Hepatocyte (in vitro differentiated cells): ENCODE measurements around the gene EPHB4.

Source experiments
- EZH2phosphoT487 ChIP-seq: fragments of 200-600 bp; sonication (generic); IDR thresholded peaks from one replicate; pipeline ENCODE4 v1.6.1; 2018; ENCODE audit warnings: antibody characterized with exemption, mild to moderate bottlenecking, low read depth, moderate library complexity; ENCODE audit not compliant: unreplicated experiment, severe bottlenecking
- TF ChIP-seq, protein P1 (sequence below): fragments of 200-600 bp; sonication (generic); IDR thresholded peaks from 2 replicates; pipeline ENCODE4 v1.5.1; 2016; ENCODE audit warnings: antibody characterized with exemption, mild to moderate bottlenecking; ENCODE audit not compliant: poor library complexity

DNA sequence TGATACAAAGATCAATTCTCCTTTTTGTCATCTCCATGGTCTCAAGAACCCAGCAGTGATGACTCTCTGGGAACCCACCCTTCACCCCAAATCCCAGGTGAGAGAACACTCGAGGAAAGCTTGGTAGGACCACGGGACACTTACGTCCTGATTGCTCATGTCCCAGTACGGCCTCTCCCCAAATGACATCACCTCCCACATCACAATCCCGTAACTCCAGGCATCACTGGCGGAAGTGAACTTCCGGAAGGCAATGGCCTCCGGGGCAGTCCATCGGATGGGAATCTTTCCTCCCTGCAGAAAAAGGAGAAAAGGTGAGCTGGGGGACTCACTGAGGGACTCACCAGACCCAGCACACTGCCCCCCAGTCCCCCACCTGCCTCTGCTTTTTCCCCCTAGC is 21.0 kb downstream of the EPHB4 start:
- TF ChIP-seq, protein P1, sequence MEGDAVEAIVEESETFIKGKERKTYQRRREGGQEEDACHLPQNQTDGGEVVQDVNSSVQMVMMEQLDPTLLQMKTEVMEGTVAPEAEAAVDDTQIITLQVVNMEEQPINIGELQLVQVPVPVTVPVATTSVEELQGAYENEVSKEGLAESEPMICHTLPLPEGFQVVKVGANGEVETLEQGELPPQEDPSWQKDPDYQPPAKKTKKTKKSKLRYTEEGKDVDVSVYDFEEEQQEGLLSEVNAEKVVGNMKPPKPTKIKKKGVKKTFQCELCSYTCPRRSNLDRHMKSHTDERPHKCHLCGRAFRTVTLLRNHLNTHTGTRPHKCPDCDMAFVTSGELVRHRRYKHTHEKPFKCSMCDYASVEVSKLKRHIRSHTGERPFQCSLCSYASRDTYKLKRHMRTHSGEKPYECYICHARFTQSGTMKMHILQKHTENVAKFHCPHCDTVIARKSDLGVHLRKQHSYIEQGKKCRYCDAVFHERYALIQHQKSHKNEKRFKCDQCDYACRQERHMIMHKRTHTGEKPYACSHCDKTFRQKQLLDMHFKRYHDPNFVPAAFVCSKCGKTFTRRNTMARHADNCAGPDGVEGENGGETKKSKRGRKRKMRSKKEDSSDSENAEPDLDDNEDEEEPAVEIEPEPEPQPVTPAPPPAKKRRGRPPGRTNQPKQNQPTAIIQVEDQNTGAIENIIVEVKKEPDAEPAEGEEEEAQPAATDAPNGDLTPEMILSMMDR = no peak
- TF ChIP-seq EZH2phosphoT487 = no peak
